ENCODE data around the gene NINJ1.

NINJ1 gene

GRCh38 chr9:93100276-93100636 lies 33.8 kb downstream of the NINJ1 start:
- DNase-seq (ENCODE audit: low spot score), result no peak

DNA sequence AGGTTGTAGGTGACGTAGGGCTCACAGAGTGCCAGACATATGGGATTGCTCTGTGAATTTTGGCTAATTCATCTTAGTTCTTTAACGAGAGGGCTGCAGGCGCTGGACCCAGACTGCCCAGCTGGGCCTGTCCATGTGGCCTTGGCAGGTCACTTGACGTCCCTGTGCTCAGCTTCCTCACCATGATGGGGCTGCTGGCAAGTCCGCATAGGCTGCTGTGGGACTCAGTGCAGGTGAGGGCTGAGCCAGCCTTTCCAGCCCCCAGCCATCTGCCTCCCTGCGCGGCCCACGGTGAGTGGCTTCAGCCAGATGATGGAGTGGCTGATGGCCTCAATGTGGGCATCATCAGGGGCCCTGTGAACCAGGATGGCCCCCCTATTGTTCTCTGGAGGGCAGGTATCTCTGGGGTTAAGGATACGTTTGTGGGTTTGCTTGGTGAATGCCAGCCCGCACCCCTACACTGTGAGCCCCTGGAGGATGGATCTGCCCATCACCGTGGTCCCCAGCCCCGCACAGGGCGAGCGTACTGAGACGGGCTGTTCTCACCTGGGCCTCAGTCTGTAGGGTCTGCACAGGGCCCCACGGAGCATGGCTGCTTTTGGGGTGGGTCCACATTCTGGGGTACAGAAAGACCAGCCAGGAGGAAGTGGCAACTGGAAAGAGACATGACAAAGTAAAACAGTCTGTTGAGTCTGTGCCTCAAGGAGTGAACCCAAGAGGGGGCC lies 34.3 kb downstream of the NINJ1 start:
- no peak for DNase-seq (ENCODE audit: low spot score)

GRCh38 chr9:93098236-93098946 lies 35.7 kb downstream of the NINJ1 start:
- peak; percentile 64 for DNase-seq (ENCODE audit: low spot score)

DNA sequence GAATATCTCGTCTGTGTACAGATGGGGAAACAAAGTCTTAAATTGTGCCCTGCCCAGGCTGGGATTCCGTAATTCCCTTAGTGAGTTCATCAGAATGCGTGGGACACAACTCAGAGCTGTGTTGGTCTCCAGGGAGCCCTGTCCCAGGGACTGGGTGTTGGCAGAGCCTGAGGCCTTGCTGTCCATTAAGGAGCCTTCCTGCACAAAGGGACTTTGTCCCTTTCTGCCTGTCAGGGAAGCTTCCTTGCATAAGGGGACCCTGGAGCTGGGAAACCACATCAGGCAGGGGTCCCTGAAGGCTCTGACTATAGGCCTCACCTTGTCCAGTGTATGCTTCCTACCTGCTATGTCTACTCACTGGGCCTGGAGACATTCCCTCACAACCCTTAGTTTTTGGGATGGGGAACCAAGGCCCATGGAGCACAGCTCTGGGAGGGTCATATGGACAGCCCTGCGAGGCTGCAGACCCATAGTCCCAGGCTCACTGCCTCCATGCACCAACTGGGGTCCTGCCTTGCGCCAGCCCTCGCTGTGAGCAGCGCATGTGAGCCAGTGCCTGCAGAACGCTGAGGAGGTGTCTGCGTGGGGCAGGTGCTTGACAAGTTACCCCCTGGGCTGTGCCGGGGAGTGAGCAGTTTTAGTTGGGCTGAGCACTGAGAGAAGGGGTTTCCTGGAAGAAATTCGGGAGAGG lies 36.4 kb downstream of the NINJ1 start:
- no peak for DNase-seq (ENCODE audit: low spot score)

DNA sequence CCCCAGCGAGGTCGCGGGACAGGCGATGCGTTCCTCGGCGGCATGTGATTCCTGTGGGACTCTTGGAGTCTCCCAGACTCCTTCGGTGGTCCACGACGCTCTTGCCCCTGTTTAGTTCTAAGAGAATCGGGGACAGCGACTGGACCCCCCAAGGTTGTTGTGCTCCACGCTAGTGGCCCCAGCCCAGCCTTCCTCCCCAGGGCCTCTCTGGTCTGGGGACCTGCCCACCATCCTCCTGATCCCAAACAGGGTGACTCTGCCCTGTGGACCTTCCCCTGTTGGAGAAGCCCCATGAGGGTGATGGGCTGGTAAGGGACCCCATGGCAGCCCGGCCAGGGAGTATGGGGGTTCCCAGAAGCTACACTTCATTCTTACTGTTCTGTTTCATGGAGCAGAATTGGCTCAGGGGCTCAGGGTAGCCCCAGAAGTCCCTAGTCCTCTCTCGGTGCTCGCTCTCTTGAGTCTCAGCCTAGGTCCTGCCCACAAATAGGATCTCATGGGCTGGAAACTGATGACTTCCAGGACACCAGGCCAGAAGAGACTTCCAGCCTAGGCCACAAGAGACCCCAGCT lies 37.2 kb downstream of the NINJ1 start:
- no peak for DNase-seq (ENCODE audit: low spot score)

GRCh38 chr9:93096131-93096802 lies 37.8 kb downstream of the NINJ1 start, which contains the start of gene CARD19:
Gene CARD19 (plus strand): TSS chr9:93096217. CDS start chr9:93096346, 129 bp downstream.
- peak; percentile 36 for DNase-seq (ENCODE audit: low spot score)

- DNase-seq (ENCODE audit: low spot score), result peak; percentile 100
These were observed 38.6 kb downstream of the NINJ1 start for GRCh38 chr9:93095205-93096130.

- no peak for DNase-seq (ENCODE audit: low spot score)
These were observed 39.3 kb downstream of the NINJ1 start for GRCh38 chr9:93094658-93095204.

DNA sequence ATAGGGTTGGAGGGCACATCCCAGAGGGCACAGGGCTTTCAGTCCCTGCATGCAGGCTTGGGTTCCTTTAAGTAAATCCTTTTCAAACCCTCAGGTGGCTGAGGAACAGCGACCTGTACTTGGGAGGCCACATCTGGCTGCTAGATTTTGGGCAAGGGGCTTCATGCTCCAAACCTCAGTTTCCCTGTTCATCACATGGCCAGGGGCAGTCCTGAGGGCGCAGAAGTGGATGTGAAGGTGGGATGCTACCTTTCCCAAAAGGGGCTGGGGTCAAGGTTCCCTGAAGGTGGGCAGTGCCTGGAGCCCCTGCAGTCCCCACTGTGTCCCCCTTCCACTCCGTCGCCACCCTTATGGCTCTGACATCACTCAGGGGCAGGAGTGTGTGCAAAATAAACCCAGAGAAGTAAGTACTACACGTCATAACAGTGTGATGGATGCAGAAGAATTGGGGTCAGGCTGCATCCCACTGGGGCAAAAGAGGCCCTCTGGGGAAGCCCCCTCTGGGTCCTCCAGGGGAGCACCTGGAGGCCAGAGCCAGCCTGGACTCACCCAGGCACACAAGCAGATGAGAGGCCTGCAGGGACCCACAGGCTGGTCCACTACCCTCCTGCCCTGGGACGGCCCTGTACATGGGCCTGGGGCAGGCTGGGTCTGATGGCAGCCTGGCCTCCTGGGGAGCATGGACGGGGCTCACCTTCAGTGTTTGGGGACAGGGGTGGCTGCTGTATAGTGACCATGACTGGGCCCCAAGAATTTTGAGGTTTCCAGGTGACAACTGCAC lies 40.0 kb downstream of the NINJ1 start:
- DNase-seq (ENCODE audit: low spot score), result no peak

- DNase-seq (ENCODE audit: low spot score), result no peak
These were observed 40.7 kb downstream of the NINJ1 start for GRCh38 chr9:93093127-93093876.

- DNase-seq (ENCODE audit: low spot score), result no peak
These were observed 41.6 kb downstream of the NINJ1 start for GRCh38 chr9:93092251-93092991.

DNA sequence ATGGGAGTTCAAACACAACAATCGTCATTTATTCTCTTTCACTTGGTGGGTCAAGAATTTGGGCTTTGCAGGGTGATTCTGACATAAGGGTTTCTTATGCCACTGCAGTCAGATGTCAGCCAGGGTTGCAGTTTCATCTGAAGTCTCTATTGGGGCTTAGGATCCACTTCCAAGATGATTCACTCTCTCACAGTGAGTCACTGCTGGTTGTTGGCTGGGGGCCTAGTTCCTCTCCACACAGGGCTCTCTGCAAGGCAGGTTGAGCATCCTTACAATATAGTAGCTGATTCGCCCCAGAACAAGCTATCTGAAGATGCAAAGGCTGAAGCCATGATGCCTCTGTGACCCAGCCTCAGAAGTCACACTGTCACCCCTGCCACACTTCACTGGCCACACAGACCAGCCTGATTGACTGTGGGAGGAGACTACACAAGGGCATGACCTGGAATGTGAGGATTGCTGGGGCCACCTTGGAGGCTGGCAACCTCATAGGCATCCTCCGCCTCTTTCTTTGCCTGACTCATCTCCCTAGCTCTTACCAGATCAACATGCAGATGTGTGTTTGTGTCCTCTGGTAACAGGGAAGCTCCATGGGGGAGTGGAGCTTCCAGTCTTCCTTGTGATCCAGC lies 42.5 kb downstream of the NINJ1 start:
- DNase-seq (ENCODE audit: low spot score), result no peak

GRCh38 chr9:93091056-93091452 lies 43.0 kb downstream of the NINJ1 start:
- DNase-seq (ENCODE audit: low spot score), result no peak

DNA sequence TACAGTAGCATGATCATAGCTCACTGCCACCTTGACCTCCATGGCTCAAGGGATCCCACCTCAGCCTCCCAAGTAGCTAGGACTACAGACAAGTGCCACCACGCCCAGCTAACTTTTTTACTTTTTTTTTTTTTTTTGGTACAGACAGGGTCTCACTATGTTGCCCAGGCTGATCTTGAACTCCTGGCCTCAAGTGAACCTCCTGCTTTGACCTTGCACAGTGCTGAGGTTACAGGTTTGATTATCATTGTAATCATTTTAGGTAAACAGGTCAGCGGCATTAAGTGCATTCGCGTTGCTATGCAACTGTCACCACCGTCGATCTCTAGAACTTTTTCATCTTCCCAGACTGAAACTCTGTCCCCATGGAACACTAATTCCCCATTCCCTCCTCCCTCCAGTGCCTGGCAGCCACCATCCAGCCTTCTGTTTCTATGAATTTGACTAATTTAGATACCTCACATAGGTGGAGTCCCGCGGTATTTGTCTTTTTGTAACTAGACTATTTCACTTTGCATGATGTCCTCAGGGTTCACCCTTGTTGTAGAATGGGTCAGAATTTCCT lies 43.9 kb downstream of the NINJ1 start:
- no peak for DNase-seq (ENCODE audit: low spot score)

DNA sequence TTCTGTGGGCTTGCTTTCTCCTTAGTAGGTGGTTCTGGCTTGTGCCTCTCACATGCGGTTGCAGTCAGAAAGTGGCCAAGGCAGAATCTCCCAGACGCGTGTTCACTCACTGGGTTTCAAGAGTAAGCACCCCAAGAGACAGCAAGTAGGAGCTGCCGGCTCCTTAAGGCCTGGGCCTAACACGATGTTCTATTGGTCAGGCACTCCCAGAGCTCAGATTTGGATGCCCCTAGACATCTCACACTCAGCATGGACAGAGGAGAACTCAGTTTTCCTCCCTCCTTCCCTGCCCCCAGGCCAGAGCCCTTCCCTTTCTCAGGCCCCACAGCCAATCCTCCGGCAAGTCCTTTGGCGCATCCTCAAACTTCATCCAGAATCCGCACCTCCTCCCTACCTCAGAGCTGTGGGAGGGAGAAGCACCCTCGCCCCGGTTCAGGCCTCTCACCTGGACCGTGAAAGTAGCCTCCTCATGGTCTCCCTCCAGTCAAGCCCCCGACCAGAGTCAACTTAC lies 44.5 kb downstream of the NINJ1 start:
- no peak for DNase-seq (ENCODE audit: low spot score)

- DNase-seq (ENCODE audit: low spot score), result no peak
These were observed 45.0 kb downstream of the NINJ1 start for GRCh38 chr9:93089024-93089423.

DNA sequence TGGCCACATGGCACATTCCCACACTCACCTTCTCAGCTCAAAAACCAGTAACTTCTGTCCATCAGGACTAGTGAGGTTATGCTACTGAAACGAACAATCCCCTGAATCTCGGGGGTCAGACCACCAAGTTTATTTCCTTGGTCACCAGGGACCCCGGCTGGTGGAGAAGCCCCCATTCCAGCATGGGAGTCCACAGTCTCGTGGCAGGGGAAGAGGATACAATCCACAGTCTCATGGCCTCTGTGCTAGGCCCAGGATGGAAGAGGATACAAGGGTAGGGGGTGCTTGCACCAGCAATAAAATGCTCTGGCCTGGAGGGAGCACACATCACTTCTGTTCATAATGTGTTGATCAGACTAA lies 45.4 kb downstream of the NINJ1 start:
- no peak for DNase-seq (ENCODE audit: low spot score)

Measured in hematopoietic multipotent progenitor cell treated with erythropoietin and hydrocortisone succinate and interleukin-3 and kit ligand, for 15 days (in vitro differentiated cells).